Liver (tissue), 3 donors: ENCODE measurements around the gene DNAH10.

Experiments
- ATF3 ChIP-seq: IDR thresholded peaks from 2 replicates; pipeline ENCODE4 v1.6.1; 2016; ENCODE audit warnings: antibody characterized with exemption
- CTCF ChIP-seq: fragments of 150-350 bp; IDR thresholded peaks from 2 replicates; pipeline ENCODE4 v1.5.1; 2017; ENCODE audit warnings: improper control_type of control experiment, low read depth, low read length; ENCODE audit not compliant: missing input control
- EGR1 ChIP-seq, 2 donors: IDR thresholded peaks; 2 replicates each; pipeline ENCODE4 v1.6.1; 2016 to 2018; ENCODE audit warnings: antibody characterized with exemption in 2 of 2, low read depth in 2 of 2
- FOXA1 ChIP-seq: IDR thresholded peaks from 2 replicates; pipeline ENCODE4 v1.6.1; 2016; ENCODE audit warnings: antibody characterized with exemption
- JUND ChIP-seq, 2 donors: IDR thresholded peaks; 2 replicates each; pipeline ENCODE4 v1.6.1; 2016; ENCODE audit warnings: antibody characterized with exemption in 2 of 2
- MAX ChIP-seq: IDR thresholded peaks from 2 replicates; pipeline ENCODE4 v1.6.1; 2016; ENCODE audit warnings: antibody characterized with exemption
- RAD21 ChIP-seq, 2 donors: IDR thresholded peaks; 2 replicates each; pipeline ENCODE4 v1.6.1; 2016; ENCODE audit warnings: antibody characterized with exemption in 2 of 2, mild to moderate bottlenecking in 2 of 2
- REST ChIP-seq: IDR thresholded peaks from 2 replicates; pipeline ENCODE4 v1.6.1; 2016; ENCODE audit warnings: antibody characterized with exemption, mild to moderate bottlenecking
- RXRA ChIP-seq, 2 donors: IDR thresholded peaks; 2 replicates each; pipeline ENCODE4 v1.6.1; 2017 to 2018; ENCODE audit warnings: antibody characterized with exemption in 2 of 2, mild to moderate bottlenecking in 1 of 2
- TAF1 ChIP-seq: conservative IDR thresholded peaks from 2 replicates; pipeline ENCODE4 v1.6.1; 2016; ENCODE audit warnings: antibody characterized with exemption, mild to moderate bottlenecking
- YY1 ChIP-seq: IDR thresholded peaks from 2 replicates; pipeline ENCODE4 v1.6.1; 2016; ENCODE audit warnings: antibody characterized with exemption, mild to moderate bottlenecking
- ZBTB33 ChIP-seq: IDR thresholded peaks from 2 replicates; pipeline ENCODE4 v1.6.1; 2016; ENCODE audit warnings: antibody characterized with exemption
- donor health status: healthy.
- donor health status: healthy.

GRCh38 chr12:123873793-123874192 is 111.7 kb downstream of the DNAH10 start:
- TF ChIP-seq RAD21 (IDR thresholded peaks at IDR 0.05): no peak
- TF ChIP-seq CTCF: no peak
- no peak for TF ChIP-seq REST
- TF ChIP-seq TAF1: no peak
- TF ChIP-seq JUND (IDR thresholded peaks at IDR 0.05): no peak
- no peak for TF ChIP-seq ZBTB33
- TF ChIP-seq YY1: no peak
- no peak for TF ChIP-seq EGR1 (IDR thresholded peaks at IDR 0.05; ENCODE audit: low read depth in 2 of 2)
- TF ChIP-seq MAX: no peak
- TF ChIP-seq FOXA1: no peak
- no peak for TF ChIP-seq ATF3
- no peak for TF ChIP-seq RXRA (IDR thresholded peaks at IDR 0.05)
